Eye (tissue), 1 donor: ENCODE results near the gene SFMBT2.
"Not testable (repeated sequence)": the region's sequence is repeated elsewhere in the genome, so short reads cannot be mapped to it uniquely, and the experiment has no call there.

Source experiments
- DNase-seq: peaks from one replicate; pipeline ENCODE4 v3.0.0-alpha.2; 2015

SFMBT2 gene

GRCh38 chr10:7317786-7318446, 92.9 kb downstream of the SFMBT2 start:
- DNase-seq = no peak

- no peak for DNase-seq
These were observed 94.0 kb downstream of the SFMBT2 start for GRCh38 chr10:7316839-7317238.

- no peak for DNase-seq
These were observed 94.9 kb downstream of the SFMBT2 start for GRCh38 chr10:7315906-7316305.

GRCh38 chr10:7314170-7314569, 96.7 kb downstream of the SFMBT2 start:
- DNase-seq = no peak

- DNase-seq = no peak
These were observed 98.4 kb downstream of the SFMBT2 start for GRCh38 chr10:7312488-7312857.

GRCh38 chr10:7311850-7312487, 98.9 kb downstream of the SFMBT2 start:
- not testable (repeated sequence) for DNase-seq

GRCh38 chr10:7311218-7311849, 99.5 kb downstream of the SFMBT2 start:
- no peak for DNase-seq

GRCh38 chr10:7310076-7310475, 100.8 kb downstream of the SFMBT2 start:
- no peak for DNase-seq

- no peak for DNase-seq
These were observed 102.0 kb downstream of the SFMBT2 start for GRCh38 chr10:7308826-7309225.

- no peak for DNase-seq
These were observed 104.2 kb downstream of the SFMBT2 start for GRCh38 chr10:7306616-7307015.

- no peak for DNase-seq
These were observed 104.7 kb downstream of the SFMBT2 start for GRCh38 chr10:7306147-7306546.

GRCh38 chr10:7305053-7305452, 105.8 kb downstream of the SFMBT2 start:
- no peak for DNase-seq

- no peak for DNase-seq
These were observed 106.7 kb downstream of the SFMBT2 start for GRCh38 chr10:7304110-7304509.

- DNase-seq = no peak
These were observed 107.8 kb downstream of the SFMBT2 start for GRCh38 chr10:7302930-7303557.

GRCh38 chr10:7302392-7302906, 108.4 kb downstream of the SFMBT2 start:
- DNase-seq = peak; percentile 56

- peak; percentile 34 for DNase-seq
These were observed 109.6 kb downstream of the SFMBT2 start for GRCh38 chr10:7301006-7301778.

- peak; percentile 53 for DNase-seq
These were observed 110.4 kb downstream of the SFMBT2 start for GRCh38 chr10:7300384-7300971.

- DNase-seq = not testable (repeated sequence)
These were observed 111.1 kb downstream of the SFMBT2 start for GRCh38 chr10:7299601-7300325.

GRCh38 chr10:7298495-7298894, 112.3 kb downstream of the SFMBT2 start:
- no peak for DNase-seq

- DNase-seq = no peak
These were observed 113.7 kb downstream of the SFMBT2 start for GRCh38 chr10:7297094-7297493.

- DNase-seq = no peak
These were observed 114.2 kb downstream of the SFMBT2 start for GRCh38 chr10:7296648-7297047.

- DNase-seq = no peak
These were observed 114.8 kb downstream of the SFMBT2 start for GRCh38 chr10:7296076-7296475.
